HK-2 (cell line): Measurements from ENCODE around the gene RAB44.
"Not testable (repeated sequence)": the region's sequence is repeated elsewhere in the genome, so short reads cannot be mapped to it uniquely, and the experiment has no call there.

Source experiments
- DNase-seq: peaks from one replicate; pipeline ENCODE4 v3.0.0-alpha.2; 2018; ENCODE audit not compliant: unreplicated experiment

RAB44 gene

GRCh38 chr6:36685926-36686667 lies 11.5 kb upstream of the RAB44 start:
- DNase-seq = no peak

- no peak for DNase-seq
Measured at GRCh38 chr6:36686668-36687513, 10.7 kb upstream of the RAB44 start.

- no peak for DNase-seq
Measured at GRCh38 chr6:36688063-36688738, 9.4 kb upstream of the RAB44 start.

- no peak for DNase-seq
Measured at GRCh38 chr6:36688739-36689075, 8.9 kb upstream of the RAB44 start.

- DNase-seq = no peak
Measured at GRCh38 chr6:36691011-36691410, 6.6 kb upstream of the RAB44 start.

GRCh38 chr6:36691612-36692011 lies 6.0 kb upstream of the RAB44 start:
- DNase-seq = no peak

GRCh38 chr6:36692220-36692619 lies 5.4 kb upstream of the RAB44 start:
- DNase-seq = no peak

- no peak for DNase-seq
Measured at GRCh38 chr6:36692861-36693702, 4.5 kb upstream of the RAB44 start.

- DNase-seq = no peak
Measured at GRCh38 chr6:36694616-36695015, 3.0 kb upstream of the RAB44 start.

- DNase-seq = no peak
Measured at GRCh38 chr6:36695414-36695813, 2.2 kb upstream of the RAB44 start.

- DNase-seq = no peak
Measured at GRCh38 chr6:36698196-36698595, 570 bp downstream of the RAB44 start.

- no peak for DNase-seq
Measured at GRCh38 chr6:36698871-36699271, 1.2 kb downstream of the RAB44 start.

- no peak for DNase-seq
Measured at GRCh38 chr6:36699348-36699747, 1.7 kb downstream of the RAB44 start.

GRCh38 chr6:36700071-36700812 lies 2.6 kb downstream of the RAB44 start:
- no peak for DNase-seq

GRCh38 chr6:36700831-36701230 lies 3.2 kb downstream of the RAB44 start:
- DNase-seq = no peak

GRCh38 chr6:36701401-36701991 lies 3.9 kb downstream of the RAB44 start:
- no peak for DNase-seq

GRCh38 chr6:36702656-36703055 lies 5.0 kb downstream of the RAB44 start:
- DNase-seq = no peak

- no peak for DNase-seq
Measured at GRCh38 chr6:36703081-36703606, 5.5 kb downstream of the RAB44 start.

- DNase-seq = no peak
Measured at GRCh38 chr6:36703982-36704381, 6.4 kb downstream of the RAB44 start.

- not testable (repeated sequence) for DNase-seq
Measured at GRCh38 chr6:36704961-36705577, 7.4 kb downstream of the RAB44 start.
